ENCODE measurements around the gene TAS2R38.

TAS2R38 gene

GRCh38 chr7:142012825-142013511 is 39.4 kb upstream of the TAS2R38 start:
- DNase-seq (ENCODE audit: low read depth in 1 of 2, low spot score in 1 of 2) = peak in 1 of 2 experiments; percentile 25
- Histone ChIP-seq H3K27me3 (ENCODE audit: insufficient read depth, poor library complexity, severe bottlenecking) (no peaks in the 10 kb centered on the region), H3K27ac (replicated peaks) (no peak overlapping the region), H3K4me3 (replicated peaks; ENCODE audit: insufficient read depth, low read length) (no peak overlapping the region)
- TF ChIP-seq GABPA (IDR thresholded peaks at IDR 0.05; ENCODE audit: low read depth) = no peak
- TF ChIP-seq SPI1 (IDR thresholded peaks at IDR 0.05; ENCODE audit: borderline replicate concordance, low read depth) = no peak
- TF ChIP-seq REST (IDR thresholded peaks at IDR 0.05; ENCODE audit: insufficient replicate concordance, low read depth) = no peak
- no peak for TF ChIP-seq CTCF (IDR thresholded peaks at IDR 0.05; ENCODE audit: insufficient read depth, low read length)
- no peak for TF ChIP-seq POLR2AphosphoS5 (IDR thresholded peaks at IDR 0.05; ENCODE audit: low read depth)

GRCh38 chr7:142010952-142011548 is 37.5 kb upstream of the TAS2R38 start:
- no peak for DNase-seq (ENCODE audit: low read depth in 1 of 2, low spot score in 1 of 2)
- Histone ChIP-seq H3K27me3 (ENCODE audit: insufficient read depth, poor library complexity, severe bottlenecking) (no peaks in the 10 kb centered on the region), H3K4me3 (replicated peaks; ENCODE audit: insufficient read depth, low read length) (no peak overlapping the region), H3K27ac (replicated peaks) (no peak overlapping the region)
- TF ChIP-seq SPI1 (IDR thresholded peaks at IDR 0.05; ENCODE audit: borderline replicate concordance, low read depth) (no peak), GABPA (IDR thresholded peaks at IDR 0.05; ENCODE audit: low read depth) (no peak), POLR2AphosphoS5 (IDR thresholded peaks at IDR 0.05; ENCODE audit: low read depth) (no peak), CTCF (IDR thresholded peaks at IDR 0.05; ENCODE audit: insufficient read depth, low read length) (no peak), REST (IDR thresholded peaks at IDR 0.05; ENCODE audit: insufficient replicate concordance, low read depth) (no peak)

- TF ChIP-seq GABPA (IDR thresholded peaks at IDR 0.05; ENCODE audit: low read depth) (no peak), SPI1 (IDR thresholded peaks at IDR 0.05; ENCODE audit: borderline replicate concordance, low read depth) (no peak), POLR2AphosphoS5 (IDR thresholded peaks at IDR 0.05; ENCODE audit: low read depth) (no peak), CTCF (IDR thresholded peaks at IDR 0.05; ENCODE audit: insufficient read depth, low read length) (no peak), REST (IDR thresholded peaks at IDR 0.05; ENCODE audit: insufficient replicate concordance, low read depth) (no peak)
- Histone ChIP-seq H3K27me3 (ENCODE audit: insufficient read depth, poor library complexity, severe bottlenecking) (no peaks in the 10 kb centered on the region), H3K4me3 (replicated peaks; ENCODE audit: insufficient read depth, low read length) (no peak overlapping the region), H3K27ac (replicated peaks) (no peak overlapping the region)
- no peak for DNase-seq (ENCODE audit: low read depth in 1 of 2, low spot score in 1 of 2)
These were observed 35.6 kb upstream of the TAS2R38 start for GRCh38 chr7:142009187-142009586.
